GM21786 (cell line): ENCODE data around the gene RUFY2.
A peak's percentile ranks its signal among the peaks of the same experiment; 100 is the strongest.
"Not testable (repeated sequence)": the region's sequence is repeated elsewhere in the genome, so short reads cannot be mapped to it uniquely, and the experiment has no call there.

Experiments used
- ATAC-seq: cut with Tn5 transposase; IDR thresholded peaks from one replicate; pipeline ENCODE4 v1.9.1; 2021; ENCODE audit not compliant: unreplicated experiment

The RUFY2 gene

DNA sequence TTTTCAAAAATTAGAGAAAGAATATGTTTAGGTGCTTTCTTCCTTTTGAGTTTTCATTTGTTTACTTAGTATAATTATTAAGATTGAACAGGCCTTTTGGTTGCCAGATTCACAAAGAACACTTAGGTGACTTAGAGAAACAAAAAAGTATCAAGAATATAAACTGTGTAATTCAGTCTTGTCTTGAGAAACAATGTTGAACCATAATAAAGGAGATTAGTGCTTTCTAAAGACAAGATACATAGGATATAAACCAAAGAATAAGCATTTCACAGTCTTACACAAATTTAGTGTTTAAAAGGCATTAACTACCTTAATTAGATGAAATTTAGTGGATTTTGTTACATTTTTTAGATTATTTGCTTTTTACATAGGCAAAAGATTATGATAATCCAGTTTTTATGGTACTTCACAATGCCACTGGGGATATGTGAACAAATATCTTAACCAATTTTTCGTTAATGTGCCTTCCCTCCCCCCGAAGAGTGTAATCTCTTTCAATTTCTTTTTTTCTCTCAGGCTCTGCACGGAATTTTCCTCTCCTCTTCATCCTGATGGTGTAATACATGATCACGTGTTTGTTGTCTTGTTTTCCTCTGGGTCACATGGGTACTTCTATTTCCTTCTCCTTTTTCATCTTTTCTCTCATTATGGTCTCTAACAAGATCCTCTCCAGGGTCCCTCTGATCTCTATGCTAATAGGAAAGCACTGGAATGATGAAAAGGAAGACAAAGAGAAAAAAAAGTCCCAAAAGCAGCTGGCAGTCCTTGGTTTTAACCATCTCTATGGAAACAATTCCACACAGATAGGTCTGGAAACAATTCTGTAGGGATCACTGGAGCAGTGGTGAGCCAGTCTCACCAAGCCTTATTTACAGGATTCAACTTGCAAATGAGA lies 78.9 kb downstream of the RUFY2 start:
- no peak for ATAC-seq

DNA sequence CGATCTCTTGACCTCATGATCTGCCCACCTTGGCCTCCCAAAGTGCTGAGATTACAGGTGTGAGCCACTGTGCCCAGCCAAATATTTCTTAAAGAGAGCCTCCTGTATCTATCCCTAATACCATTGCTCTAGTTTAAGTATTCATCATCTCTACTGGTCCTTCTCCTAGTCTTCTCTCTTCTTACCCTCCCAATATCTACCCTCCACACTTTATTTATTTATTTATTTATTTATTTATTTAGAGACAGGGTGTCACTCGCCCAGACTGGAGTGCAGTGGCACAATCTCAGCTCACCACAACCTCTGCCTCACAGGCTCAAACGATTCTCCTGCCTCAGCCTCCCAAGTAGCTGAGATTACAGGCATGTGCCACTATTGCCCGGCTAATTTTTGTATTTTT lies 82.7 kb downstream of the RUFY2 start:
- ATAC-seq, result not testable (repeated sequence)

DNA sequence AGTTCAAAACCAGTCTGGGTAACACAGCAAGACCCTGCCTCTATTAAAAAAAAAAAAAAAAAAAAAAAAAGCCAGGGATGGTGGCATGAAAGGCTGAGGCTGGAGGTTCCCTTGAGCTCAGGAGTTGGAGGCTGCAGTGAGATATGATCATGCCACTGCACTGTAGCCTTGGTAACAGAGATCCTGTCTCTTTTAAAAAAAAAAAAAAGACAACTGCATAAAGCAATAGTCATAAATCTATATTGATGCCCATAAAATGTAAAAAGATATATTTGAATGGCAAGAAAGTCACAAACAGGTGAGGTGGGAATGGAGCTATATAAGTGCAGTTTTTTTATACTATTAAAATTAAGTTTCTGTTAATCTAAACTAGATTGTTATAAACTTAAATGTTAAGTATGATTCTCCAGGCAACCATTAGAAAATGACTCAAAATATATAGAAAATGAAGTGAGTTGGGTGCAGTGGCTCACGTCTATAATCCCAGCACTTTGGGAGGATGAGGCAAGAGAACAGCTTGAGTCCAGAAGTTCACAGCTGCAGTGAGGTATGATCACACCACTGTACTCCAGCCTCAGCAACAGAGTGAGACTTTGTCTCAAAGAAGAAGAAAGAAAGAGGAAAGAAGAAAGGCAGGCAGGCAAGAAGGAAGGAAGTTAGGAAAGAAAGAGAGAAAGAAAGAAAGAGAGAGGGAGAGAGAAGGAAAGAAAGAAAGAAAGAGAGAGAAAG lies 88.6 kb downstream of the RUFY2 start:
- no peak for ATAC-seq

- no peak for ATAC-seq
These were observed 91.5 kb downstream of the RUFY2 start for GRCh38 chr10:68315582-68315981.

- not testable (repeated sequence) for ATAC-seq
These were observed 92.1 kb downstream of the RUFY2 start for GRCh38 chr10:68314930-68315329.

DNA sequence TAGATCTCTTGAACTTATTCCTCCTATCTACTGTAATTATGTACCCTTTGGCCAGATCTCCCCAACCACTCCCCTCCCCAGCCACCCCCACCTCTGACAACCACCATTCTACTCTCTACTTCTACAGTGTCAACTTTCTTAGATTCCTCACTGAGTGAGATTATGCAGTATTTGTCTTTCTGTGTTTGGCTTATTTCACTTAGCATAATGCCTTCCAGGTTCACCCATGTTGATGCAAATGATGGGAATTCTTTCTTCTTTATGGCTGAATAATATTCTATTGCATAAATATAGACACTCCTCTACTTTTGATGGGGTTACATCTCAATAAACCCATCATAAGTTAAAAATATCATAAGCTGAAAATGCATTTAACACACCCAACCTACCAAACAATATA lies 96.5 kb downstream of the RUFY2 start:
- no peak for ATAC-seq

GRCh38 chr10:68305854-68306253 lies 101.2 kb downstream of the RUFY2 start:
- no peak for ATAC-seq

GRCh38 chr10:68303849-68304412 lies 103.1 kb downstream of the RUFY2 start:
- no peak for ATAC-seq

DNA sequence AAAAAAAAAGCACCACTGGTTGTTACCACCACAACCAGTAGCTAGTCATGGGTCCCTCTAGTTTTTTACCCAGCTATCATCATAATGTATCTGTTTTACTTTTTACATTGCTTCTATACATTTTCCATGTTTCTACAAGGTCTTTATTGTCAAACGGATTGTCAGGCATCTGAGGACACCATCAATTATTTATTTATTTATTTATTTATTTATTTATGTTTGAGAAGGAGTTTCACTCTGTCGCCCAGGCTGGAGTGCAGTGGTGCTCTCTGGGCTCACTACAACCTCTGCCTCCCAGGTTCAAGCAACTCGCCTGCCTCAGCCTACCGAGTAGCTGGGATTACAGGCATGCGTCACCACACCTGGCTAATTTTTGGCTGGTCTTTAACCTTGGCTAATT lies 104.2 kb downstream of the RUFY2 start:
- no peak for ATAC-seq

- ATAC-seq, result no peak
These were observed 104.6 kb downstream of the RUFY2 start for GRCh38 chr10:68302503-68302823.

- ATAC-seq, result peak; percentile 65
These were observed 105.1 kb downstream of the RUFY2 start for GRCh38 chr10:68301790-68302502.

- ATAC-seq, result no peak
These were observed 105.8 kb downstream of the RUFY2 start for GRCh38 chr10:68301301-68301700.

DNA sequence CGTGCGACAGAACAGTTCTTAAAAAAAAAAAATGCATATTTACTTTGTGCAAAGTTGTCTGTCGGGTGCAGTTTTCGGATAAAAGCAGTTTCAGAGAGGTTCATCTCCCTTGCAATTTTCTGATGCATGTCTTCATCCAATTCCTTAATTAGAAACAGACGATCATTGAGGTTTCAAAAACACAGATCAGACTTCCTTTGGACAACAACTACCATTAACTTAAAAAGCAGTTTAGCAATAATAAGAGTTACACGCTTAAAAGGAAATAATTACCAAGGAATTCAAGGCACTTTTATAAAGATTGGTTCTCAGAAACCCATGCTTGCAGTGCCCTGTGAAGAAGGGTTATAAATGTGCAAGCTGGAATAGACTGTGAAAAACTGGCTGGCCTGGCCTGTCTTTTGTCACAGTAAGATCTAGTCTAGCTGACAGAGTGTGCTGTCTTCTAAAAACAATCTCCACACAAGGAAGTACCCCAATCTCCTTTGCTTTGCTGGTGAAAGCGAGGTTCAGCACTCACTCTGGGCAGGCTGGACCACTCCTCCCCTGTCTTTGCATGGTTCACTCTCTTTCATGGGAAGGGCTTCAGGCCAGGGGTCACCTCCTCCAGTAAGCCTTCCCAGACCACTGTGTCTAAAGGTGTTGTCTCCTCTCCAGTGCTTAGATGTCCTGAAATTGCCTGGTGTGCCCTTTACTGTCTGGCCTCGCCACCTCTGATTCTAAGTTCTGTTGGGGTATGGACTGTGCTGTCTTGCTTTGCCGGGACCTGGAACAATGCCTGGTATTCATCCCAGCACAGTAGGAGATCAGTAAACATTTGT lies 110.0 kb downstream of the RUFY2 start:
- no peak for ATAC-seq
